ENCODE results near the gene ARHGEF26. TPM values are rescaled to one million over a fixed set of nuclear protein-coding genes. Genes with fewer than 3 reads are reported as not detected.

ARHGEF26 gene
- total and polyA plus RNA-seq, 2 donors = 18.2 to 21.3 TPM

DNA sequence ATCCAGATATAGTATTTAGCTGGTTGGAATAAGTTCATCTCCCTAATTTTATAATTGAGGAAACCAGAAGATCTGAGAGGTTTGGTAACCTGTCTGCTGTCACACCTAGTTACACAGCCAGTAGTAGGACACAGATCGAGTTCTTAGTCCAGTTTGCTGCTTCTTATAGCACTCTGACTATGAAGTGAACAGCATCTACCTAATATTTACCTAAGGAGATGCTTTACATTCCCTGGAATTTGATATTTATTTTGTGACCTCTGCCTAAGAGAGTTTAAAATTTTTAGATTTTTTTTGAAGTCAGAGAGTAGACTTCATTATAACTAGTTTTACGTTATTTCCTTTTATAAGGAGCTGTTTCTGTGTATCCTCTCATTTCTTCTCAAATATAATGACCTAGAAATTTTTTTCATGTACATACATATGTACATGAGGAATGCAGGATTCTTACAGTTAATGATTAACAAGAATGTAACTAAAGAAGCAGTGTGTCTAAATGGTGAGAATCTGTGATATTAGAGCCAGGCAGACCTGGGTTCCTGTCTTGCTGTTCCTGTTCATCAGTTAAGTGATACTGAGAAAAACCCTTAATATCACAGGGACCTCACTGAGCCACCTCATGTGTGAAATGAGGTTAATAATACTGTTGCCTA lies 4.3 kb downstream of the ARHGEF26 start:
- 81% methylated on average over 2 of the region's 2 CpGs for WGBS
- Histone ChIP-seq H3K4me3 (ENCODE audit: low read depth, low read length) (no peak overlapping the region), H3K27ac (ENCODE audit: low read depth) (no peak overlapping the region), H3K4me1 (ENCODE audit: insufficient read depth) (no peaks in the 10 kb centered on the region), H3K36me3 (ENCODE audit: insufficient read depth) (no peaks in the 10 kb centered on the region)
- DNase-seq (ENCODE audit: extremely low spot score) = no peak

DNA sequence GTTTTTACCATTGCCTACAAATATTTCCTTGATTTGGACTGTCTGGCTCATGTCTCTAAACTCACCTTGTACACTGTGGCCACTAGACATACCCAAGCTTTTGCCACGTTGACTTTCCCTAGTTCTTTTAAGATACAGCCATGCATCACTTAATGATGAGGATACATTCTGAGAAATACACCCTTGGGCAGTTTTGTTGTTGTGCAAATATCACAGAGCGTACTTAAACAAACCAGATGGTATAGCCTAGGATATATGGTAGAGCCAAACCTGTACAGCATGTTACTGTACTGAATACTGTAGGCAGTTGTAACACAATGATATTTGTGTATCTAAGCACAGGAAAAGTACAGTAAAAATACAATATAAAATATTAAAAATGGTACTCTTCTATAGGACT lies 5.5 kb downstream of the ARHGEF26 start:
- 96% methylated on average over 2 of the region's 2 CpGs for WGBS
- no peak overlapping the region for H3K27ac ChIP-seq (ENCODE audit: low read depth)
- no peak overlapping the region for H3K4me3 ChIP-seq (ENCODE audit: low read depth, low read length)

DNA sequence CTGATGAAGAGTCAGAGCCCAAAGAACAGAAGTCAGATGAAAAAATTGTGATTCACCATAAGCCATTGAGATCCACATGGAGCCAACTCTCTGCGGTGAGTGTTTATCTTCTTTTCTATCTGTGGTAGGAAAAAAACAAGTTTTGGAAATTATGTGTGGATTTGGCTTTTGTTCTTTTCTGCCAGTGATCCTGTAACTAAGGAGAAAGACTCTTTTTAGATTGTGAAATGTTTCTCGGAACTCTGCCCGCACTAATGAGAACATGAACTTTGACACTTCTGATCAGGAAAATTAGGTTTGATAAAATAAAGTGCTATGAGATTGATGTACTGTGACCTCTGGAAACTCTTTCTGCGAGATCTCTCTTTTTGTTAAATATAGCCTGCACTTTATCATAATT lies 8.4 kb downstream of the ARHGEF26 start:
- no peak overlapping the region for H3K4me3 ChIP-seq (ENCODE audit: low read depth, low read length)
- no peaks in the 10 kb centered on the region for H3K4me1 ChIP-seq (ENCODE audit: insufficient read depth)
- H3K36me3 ChIP-seq (ENCODE audit: insufficient read depth) = no peaks in the 10 kb centered on the region
- 82% methylated on average over 4 of the region's 4 CpGs for WGBS
- H3K27ac ChIP-seq (ENCODE audit: low read depth) = no peak overlapping the region
- DNase-seq (ENCODE audit: extremely low spot score) = no peak

More for the DNA sequence above, 5.5 kb downstream of the ARHGEF26 start:
- Histone ChIP-seq H3K4me1 (ENCODE audit: insufficient read depth) (no peaks in the 10 kb centered on the region), H3K36me3 (ENCODE audit: insufficient read depth) (no peaks in the 10 kb centered on the region)
- DNase-seq (ENCODE audit: extremely low spot score) = no peak

DNA sequence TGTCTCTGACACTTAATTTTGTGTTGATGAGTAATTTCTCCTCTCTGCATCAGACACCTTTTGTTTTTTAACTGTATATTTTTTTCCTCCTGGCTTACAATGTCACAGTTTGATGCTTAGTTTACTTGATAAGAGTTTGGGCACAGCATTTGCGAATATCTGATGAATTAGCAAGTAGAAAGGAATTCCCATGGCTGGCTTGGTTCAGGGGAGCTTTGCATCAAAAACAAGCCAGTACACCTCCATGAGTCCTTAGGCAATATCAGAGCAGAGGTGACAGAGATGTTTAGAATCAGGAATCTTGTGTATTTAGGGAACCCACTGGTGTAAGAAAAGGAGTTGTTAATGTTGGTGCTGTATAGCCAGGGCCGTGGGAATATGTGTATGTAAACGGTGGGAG lies 9.3 kb downstream of the ARHGEF26 start:
- Histone ChIP-seq H3K36me3 (ENCODE audit: insufficient read depth) (no peaks in the 10 kb centered on the region), H3K4me3 (ENCODE audit: low read depth, low read length) (no peak overlapping the region), H3K4me1 (ENCODE audit: insufficient read depth) (no peaks in the 10 kb centered on the region), H3K27ac (ENCODE audit: low read depth) (no peak overlapping the region)
- DNase-seq (ENCODE audit: extremely low spot score) = no peak
- 67% methylated on average over 3 of the region's 3 CpGs for WGBS

DNA sequence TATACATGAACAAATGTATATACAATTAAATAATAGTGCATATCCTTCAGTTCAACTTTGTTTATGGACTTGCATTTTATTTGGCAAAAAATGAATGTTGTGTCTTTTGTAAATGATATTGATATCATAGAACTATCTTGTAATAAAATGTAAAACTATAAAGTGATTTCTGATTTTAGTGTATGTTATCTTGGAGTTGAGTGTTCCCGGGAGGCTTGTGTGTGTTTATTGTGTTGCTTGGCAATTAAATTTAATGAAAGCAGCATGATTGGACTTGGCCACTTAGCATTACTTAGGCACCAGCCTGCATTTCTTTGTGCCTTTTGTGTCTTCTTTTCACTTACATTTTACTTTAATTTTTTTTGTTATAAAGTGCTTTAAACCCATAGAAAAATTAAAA lies 10.6 kb downstream of the ARHGEF26 start:
- no peaks in the 10 kb centered on the region for H3K4me1 ChIP-seq (ENCODE audit: insufficient read depth)
- no peak overlapping the region for H3K27ac ChIP-seq (ENCODE audit: low read depth)
- no peaks in the 10 kb centered on the region for H3K36me3 ChIP-seq (ENCODE audit: insufficient read depth)
- no peak for DNase-seq (ENCODE audit: extremely low spot score)
- WGBS = 32% methylated on average over 1 of the region's 1 CpG
- H3K4me3 ChIP-seq (ENCODE audit: low read depth, low read length) = no peak overlapping the region

DNA sequence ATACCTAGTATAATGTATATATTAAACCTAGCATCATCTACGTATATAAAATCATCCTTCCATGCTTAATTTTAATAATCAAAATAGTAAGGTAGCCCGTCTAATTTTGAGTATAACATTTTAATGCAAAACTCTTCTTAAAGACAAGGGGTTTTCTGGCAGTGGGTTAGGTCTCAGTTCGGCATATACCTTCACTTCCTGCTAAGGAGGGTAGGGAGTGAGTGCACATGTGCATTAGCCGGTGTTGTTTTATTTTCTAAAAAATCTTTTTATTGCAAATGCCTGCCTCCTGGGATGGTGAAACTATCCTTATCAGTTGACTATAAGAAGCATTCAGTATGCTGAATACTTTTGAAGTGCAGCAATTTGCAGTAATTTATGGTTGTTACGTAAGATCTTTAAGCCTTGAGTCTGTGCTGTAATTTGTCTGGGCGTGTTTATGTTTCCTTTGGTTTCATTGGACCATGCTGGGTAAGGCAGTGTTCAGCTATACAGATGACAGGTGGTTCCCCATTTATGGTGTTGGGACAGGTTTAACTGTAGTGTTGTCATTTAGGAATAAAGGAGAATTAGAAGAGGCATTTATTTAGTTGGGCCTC lies 11.7 kb downstream of the ARHGEF26 start:
- no peaks in the 10 kb centered on the region for H3K36me3 ChIP-seq (ENCODE audit: insufficient read depth)
- H3K27ac ChIP-seq (ENCODE audit: low read depth) = no peak overlapping the region
- WGBS = 65% methylated on average over 6 of the region's 6 CpGs
- no peak for DNase-seq (ENCODE audit: extremely low spot score)
- H3K4me3 ChIP-seq (ENCODE audit: low read depth, low read length) = no peak overlapping the region
- H3K4me1 ChIP-seq (ENCODE audit: insufficient read depth) = no peaks in the 10 kb centered on the region

DNA sequence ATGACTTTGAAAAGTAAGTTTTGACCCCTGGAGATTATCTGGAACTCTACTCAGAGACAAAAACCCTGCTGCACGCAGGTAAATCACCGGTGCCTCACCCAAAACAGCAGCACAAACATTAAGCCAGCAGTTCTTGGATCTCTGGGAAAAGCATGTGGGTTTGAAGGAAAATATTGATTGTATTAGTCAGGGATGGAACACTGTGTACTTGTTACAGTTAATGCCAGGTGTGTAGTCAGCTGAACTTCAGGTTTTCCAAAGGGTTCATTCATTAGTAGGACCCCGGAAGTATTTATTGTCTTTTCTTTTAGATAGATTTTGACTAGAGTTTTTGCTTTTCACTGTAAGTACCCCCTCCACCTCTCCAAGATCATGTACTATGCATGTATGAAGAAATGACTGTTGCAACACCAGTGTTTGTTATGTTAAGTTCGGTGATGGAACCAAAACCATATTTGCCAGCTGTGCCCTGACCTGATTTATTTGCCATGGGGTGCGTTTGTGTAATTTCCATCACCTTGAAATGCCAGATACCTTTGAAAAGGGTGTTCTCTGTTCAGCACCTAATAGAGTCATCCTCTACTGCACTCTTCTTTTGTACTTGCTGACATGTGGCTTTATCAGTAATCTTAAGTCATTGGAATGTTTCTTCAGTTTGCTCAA lies 14.5 kb downstream of the ARHGEF26 start:
- H3K27ac ChIP-seq (ENCODE audit: low read depth) = no peak overlapping the region
- 86% methylated on average over 5 of the region's 5 CpGs for WGBS
- H3K4me3 ChIP-seq (ENCODE audit: low read depth, low read length) = no peak overlapping the region
- H3K4me1 ChIP-seq (ENCODE audit: insufficient read depth) = no peaks in the 10 kb centered on the region
- DNase-seq (ENCODE audit: extremely low spot score) = no peak
- no peaks in the 10 kb centered on the region for H3K36me3 ChIP-seq (ENCODE audit: insufficient read depth)

DNA sequence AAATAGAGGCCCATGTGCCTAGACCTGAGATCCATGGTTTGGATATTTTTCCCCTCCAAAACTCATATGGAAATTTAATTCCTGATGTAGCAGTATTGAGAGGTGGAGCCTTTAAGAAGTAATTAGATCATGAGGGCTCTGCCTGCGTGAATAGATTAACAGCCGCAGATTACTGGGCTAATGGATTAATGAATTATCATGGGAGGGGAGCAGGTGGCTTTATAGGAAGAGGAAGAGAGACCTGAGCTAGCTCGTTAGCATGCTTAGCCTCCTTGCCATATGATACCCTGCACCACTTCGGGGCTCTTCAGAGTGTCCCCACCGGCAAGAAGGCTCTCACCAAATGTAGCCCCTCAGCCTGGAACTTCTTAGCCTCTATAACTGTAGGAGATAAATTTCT lies 15.8 kb downstream of the ARHGEF26 start:
- H3K4me3 ChIP-seq (ENCODE audit: low read depth, low read length) = no peak overlapping the region
- DNase-seq (ENCODE audit: extremely low spot score) = no peak
- no peaks in the 10 kb centered on the region for H3K4me1 ChIP-seq (ENCODE audit: insufficient read depth)
- no peak overlapping the region for H3K27ac ChIP-seq (ENCODE audit: low read depth)
- WGBS = 96% methylated on average over 5 of the region's 5 CpGs
- no peaks in the 10 kb centered on the region for H3K36me3 ChIP-seq (ENCODE audit: insufficient read depth)

DNA sequence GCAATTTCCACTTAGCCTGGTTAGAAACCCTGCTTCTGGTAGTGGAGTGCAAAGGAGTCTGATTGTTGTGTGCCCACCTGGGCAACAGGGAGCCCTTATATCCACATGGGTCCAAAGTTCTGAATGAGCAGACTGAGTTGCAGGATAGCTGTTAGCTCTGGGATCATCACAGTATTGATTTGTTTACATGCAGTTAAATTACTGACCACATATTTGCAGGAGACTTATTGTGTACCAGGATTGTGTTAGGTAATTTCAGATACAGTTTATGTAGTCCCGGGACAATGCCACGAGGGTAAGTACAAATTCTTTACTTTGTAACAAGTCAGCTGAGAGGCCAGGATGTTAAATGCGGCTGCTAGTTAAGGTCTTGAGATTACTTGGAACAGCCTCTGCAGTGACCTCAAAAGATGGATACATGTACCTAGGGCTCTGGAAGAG lies 18.8 kb downstream of the ARHGEF26 start:
- 90% methylated on average over 3 of the region's 3 CpGs for WGBS
- Histone ChIP-seq H3K4me1 (ENCODE audit: insufficient read depth) (no peaks in the 10 kb centered on the region), H3K4me3 (ENCODE audit: low read depth, low read length) (no peak overlapping the region), H3K27ac (ENCODE audit: low read depth) (no peak overlapping the region), H3K36me3 (ENCODE audit: insufficient read depth) (no peaks in the 10 kb centered on the region)
- DNase-seq (ENCODE audit: extremely low spot score) = no peak

DNA sequence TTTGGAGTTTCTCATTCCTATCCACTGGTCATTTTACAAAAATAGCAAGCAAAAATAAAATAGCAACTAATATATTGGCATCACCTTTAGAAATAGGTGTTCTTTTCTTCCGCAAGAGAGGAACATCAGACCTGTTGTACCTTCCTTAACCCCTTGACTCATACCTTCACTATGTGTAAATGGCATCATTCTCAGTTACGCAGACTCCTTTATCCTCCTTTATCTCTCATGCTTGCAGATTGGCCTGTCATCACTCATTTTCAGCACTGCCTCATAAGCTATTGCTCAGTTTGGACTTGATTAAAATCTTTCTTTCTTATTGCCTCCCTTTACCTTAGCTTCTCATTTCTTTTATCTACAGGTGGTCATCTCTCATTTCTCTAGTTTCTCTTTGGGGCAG lies 21.4 kb downstream of the ARHGEF26 start:
- H3K4me1 ChIP-seq (ENCODE audit: insufficient read depth) = no peaks in the 10 kb centered on the region
- H3K27ac ChIP-seq (ENCODE audit: low read depth) = no peak overlapping the region
- H3K36me3 ChIP-seq (ENCODE audit: insufficient read depth) = no peaks in the 10 kb centered on the region
- no peak overlapping the region for H3K4me3 ChIP-seq (ENCODE audit: low read depth, low read length)
- no peak for DNase-seq (ENCODE audit: extremely low spot score)
- 96% methylated on average over 2 of the region's 2 CpGs for WGBS

DNA sequence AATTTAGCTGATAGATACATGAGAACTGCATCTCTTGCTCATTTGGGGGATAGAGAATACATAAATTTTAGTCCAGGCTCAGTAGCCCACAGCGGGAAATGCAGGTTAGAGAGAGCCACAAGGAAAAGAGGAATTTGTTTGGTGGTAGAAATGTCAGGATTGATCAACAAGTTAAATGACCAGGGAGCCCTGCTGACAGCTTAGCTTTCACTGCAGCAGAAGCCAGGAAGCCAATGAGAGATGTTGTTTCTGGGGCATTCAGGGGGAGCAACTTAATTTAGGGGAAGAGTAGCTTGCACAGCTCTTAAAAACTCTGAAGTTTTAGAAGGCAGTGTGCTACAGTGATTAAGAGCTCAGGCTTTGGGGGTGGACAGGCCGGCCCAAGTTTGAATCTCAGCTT lies 22.7 kb downstream of the ARHGEF26 start:
- Histone ChIP-seq H3K36me3 (ENCODE audit: insufficient read depth) (no peaks in the 10 kb centered on the region), H3K4me1 (ENCODE audit: insufficient read depth) (no peaks in the 10 kb centered on the region), H3K27ac (ENCODE audit: low read depth) (no peak overlapping the region), H3K4me3 (ENCODE audit: low read depth, low read length) (no peak overlapping the region)
- no peak for DNase-seq (ENCODE audit: extremely low spot score)
- WGBS = 91% methylated on average over 2 of the region's 2 CpGs

DNA sequence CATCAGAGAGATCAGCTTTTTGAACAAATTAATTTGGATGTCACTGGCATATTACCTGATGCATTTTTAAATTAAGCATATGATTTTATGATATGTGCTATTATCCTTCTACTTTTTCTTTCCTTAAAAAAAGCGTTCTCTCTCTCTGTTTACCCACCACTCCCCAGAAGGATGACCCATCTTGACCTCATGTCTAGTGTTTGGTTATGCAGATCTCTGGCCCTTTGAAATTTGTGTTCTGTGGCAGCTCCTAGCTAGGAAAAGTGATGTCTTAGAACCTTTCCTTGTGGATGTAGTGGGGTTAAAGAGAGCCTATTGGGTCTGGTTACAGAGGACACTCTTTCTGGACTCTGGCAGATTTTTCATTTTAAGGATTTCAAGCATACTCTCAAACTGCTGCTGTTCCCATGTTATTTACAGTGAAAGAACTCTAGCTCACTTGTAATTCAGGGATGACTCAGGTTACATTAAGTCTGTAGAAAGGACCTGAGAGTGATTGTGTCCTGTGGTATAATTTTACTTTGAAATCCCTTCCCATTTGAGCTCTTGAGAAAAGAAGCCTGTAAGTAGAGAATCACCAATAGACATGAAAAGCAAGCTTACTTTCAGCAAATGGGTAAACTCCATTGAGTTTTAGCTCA lies 23.8 kb downstream of the ARHGEF26 start:
- H3K4me1 ChIP-seq (ENCODE audit: insufficient read depth) = no peaks in the 10 kb centered on the region
- 58% methylated on average over 1 of the region's 1 CpG for WGBS
- no peaks in the 10 kb centered on the region for H3K36me3 ChIP-seq (ENCODE audit: insufficient read depth)
- no peak for DNase-seq (ENCODE audit: extremely low spot score)
- no peak overlapping the region for H3K4me3 ChIP-seq (ENCODE audit: low read depth, low read length)
- no peak overlapping the region for H3K27ac ChIP-seq (ENCODE audit: low read depth)

DNA sequence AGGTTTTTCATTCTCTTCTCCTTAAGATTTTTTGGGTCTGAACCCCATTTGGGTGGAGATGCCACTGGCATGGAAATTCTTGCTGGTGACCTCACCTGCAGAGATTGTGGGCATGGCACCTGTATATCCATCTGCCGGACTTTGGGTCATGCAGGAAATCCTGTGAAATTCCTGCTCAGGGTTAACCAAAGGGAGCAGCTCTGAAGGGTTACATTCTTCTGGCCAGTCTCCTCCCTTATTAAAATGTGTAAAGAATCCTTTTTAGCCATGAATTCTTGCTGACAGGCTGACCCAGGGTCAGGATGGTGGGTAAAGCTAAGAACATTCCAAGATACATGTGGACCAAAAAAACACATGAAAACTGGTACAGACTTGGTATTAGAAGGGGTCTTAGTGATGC lies 27.4 kb downstream of the ARHGEF26 start:
- 86% methylated on average over 1 of the region's 1 CpG for WGBS
- no peaks in the 10 kb centered on the region for H3K36me3 ChIP-seq (ENCODE audit: insufficient read depth)
- H3K4me3 ChIP-seq (ENCODE audit: low read depth, low read length) = no peak overlapping the region
- H3K27ac ChIP-seq (ENCODE audit: low read depth) = no peak overlapping the region
- H3K4me1 ChIP-seq (ENCODE audit: insufficient read depth) = no peaks in the 10 kb centered on the region
- no peak for DNase-seq (ENCODE audit: extremely low spot score)

DNA sequence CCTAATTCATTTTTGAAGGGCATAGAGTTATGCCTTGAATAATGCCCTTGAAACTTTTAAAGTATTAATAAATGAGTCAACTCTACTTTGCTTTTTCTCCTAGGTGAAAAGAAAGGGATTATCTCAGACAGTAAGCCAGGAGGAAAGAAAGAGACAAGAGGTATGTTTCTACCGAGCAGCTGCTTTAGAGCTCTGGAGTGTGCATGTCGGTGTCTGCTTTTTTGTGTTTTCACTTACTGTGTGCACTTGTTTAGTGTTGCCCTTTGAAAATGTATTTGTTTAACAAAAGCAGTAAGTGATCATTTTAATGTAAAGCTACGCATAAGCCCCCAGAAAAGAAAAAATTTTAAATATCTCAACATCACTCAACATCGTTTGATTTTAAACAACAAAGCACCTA lies 28.1 kb downstream of the ARHGEF26 start:
- Histone ChIP-seq H3K36me3 (ENCODE audit: insufficient read depth) (no peaks in the 10 kb centered on the region), H3K4me1 (ENCODE audit: insufficient read depth) (no peaks in the 10 kb centered on the region), H3K4me3 (ENCODE audit: low read depth, low read length) (no peak overlapping the region), H3K27ac (ENCODE audit: low read depth) (no peak overlapping the region)
- WGBS = 88% methylated on average over 4 of the region's 4 CpGs
- DNase-seq (ENCODE audit: extremely low spot score) = no peak
